ENCODE data around the gene FKBP1B.

- TF ChIP-seq CTCF (IDR thresholded peaks at IDR 0.05; ENCODE audit: low read length) (0 out of 2 replicates have a peak, but pooled peaks have one; percentile 5), EZH2phosphoT487 (IDR thresholded peaks at IDR 0.05; ENCODE audit: low read length) (no peak), EZH2 (optimal IDR thresholded peaks at IDR 0.05; ENCODE audit: low read depth, low read length) (no peak)
Observed at GRCh38 chr2:24021122-24021998, 28.2 kb upstream of the FKBP1B start.
